OCI-LY7 (cell line): Measurements from ENCODE around the gene VTI1A.

ENCODE experiments used
- EZH2phosphoT487 ChIP-seq: fragments of 200-600 bp; sonication (generic); IDR thresholded peaks from 2 replicates; pipeline ENCODE4 v1.6.1; 2018; ENCODE audit warnings: low read depth, borderline replicate concordance, mild to moderate bottlenecking, mixed run types, antibody characterized with exemption, low read length, moderate library complexity, mixed read lengths
- TF ChIP-seq, protein P1 (sequence below): fragments of 200-600 bp; sonication (generic); conservative IDR thresholded peaks from 2 replicates; pipeline ENCODE4 v1.5.1; 2014; ENCODE audit warnings: mild to moderate bottlenecking, antibody characterized with exemption, low read length, moderate library complexity, mixed read lengths

DNA sequence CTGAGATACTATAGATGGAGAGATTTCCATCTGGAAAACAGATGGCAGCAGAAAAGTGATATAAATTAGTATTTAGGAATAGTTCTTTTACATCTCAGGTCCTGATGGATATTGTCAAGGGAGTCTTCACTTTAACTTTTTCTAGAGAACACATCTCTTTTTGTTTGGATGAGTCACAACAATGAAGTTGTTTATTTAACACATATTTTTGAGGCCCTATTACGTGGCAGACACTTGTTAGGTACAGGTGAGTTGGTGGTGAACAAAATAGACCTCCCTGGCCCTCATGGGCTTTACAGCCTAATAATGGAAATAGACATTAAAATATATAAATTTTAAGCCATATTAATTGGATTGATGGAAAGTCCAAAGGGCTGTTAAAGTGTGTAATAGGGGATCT is 168.3 kb downstream of the VTI1A start:
- TF ChIP-seq, protein P1, sequence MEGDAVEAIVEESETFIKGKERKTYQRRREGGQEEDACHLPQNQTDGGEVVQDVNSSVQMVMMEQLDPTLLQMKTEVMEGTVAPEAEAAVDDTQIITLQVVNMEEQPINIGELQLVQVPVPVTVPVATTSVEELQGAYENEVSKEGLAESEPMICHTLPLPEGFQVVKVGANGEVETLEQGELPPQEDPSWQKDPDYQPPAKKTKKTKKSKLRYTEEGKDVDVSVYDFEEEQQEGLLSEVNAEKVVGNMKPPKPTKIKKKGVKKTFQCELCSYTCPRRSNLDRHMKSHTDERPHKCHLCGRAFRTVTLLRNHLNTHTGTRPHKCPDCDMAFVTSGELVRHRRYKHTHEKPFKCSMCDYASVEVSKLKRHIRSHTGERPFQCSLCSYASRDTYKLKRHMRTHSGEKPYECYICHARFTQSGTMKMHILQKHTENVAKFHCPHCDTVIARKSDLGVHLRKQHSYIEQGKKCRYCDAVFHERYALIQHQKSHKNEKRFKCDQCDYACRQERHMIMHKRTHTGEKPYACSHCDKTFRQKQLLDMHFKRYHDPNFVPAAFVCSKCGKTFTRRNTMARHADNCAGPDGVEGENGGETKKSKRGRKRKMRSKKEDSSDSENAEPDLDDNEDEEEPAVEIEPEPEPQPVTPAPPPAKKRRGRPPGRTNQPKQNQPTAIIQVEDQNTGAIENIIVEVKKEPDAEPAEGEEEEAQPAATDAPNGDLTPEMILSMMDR: no peak
- TF ChIP-seq EZH2phosphoT487: no peak
